ENCODE measurements around the gene INVS. TPM values are rescaled to one million over a fixed set of nuclear protein-coding genes. Genes with fewer than 3 reads are reported as not detected.
A peak's percentile ranks its signal among the peaks of the same experiment; 100 is the strongest.

The INVS gene
- 30.7 and 33.1 TPM in 2 replicates for total RNA-seq (2014; rRNA removed; shearing (Covaris generic))
- 36.7 and 38.5 TPM in 2 replicates for total RNA-seq (2022)
- percentile 85 among the genes with signal in this experiment for Bru-seq, nascent RNA
- BruChase-seq, experiment 1, labeled RNA remaining after a 6-hour chase = percentile 86 among the genes with signal in this experiment
- percentile 76 among the genes with signal in this experiment for BruChase-seq, experiment 2, labeled RNA remaining after a 2-hour chase
- long read RNA-seq, transcript INVS-202 (17 exons, 3,709 nt) = major isoform, 6 of 38 reads
- long read RNA-seq, partial matches to known transcripts = 2 of 38 reads
- long read RNA-seq, other reads (novel, unspliced or antisense) = 26 of 38 reads

- intact Hi-C loops (cut with micrococcal nuclease; ENCODE audit: unreplicated experiment) = loop anchor here (1.0 to 10.0 kb wide), 4 partner anchors 42 to 984 kb away; no protein-coding TSS in a partner anchor
- peak within 1 kb of the TSS; percentile 71 for H3K27ac ChIP-seq (ENCODE audit: low read depth, low read length, poor library complexity, severe bottlenecking)
- POLR2A ChIA-PET = interaction anchor here (1.4 to 7.7 kb wide), 4 partner anchors 9 to 60 kb away, joined by 3 to 108 read pairs (median 10); no protein-coding TSS in a partner anchor
- CTCF ChIA-PET (ENCODE audit: unreplicated experiment) = interaction anchor here (0.9 kb wide), 1 partner anchor 110 kb away, joined by 4 read pairs; no protein-coding TSS in a partner anchor
- H3K4me1 ChIP-seq (ENCODE audit: insufficient read depth, low read length, poor library complexity, severe bottlenecking) = peaks cover 34% of the 10 kb centered on the region
- H2AFZ ChIP-seq (ENCODE audit: low read length) = peak within 1 kb of the TSS; percentile 54; the same call in 1 of the 2 replicates
- H3K4me3 ChIP-seq (ENCODE audit: low read depth, low read length, poor library complexity, severe bottlenecking) = peak within 1 kb of the TSS; percentile 97
- no TSS peak for BruUV-seq (replicated peaks)
- TF ChIP-seq CTCF (conservative IDR thresholded peaks at IDR 0.05; ENCODE audit: low read length) (no peak), EZH2phosphoT487 (IDR thresholded peaks at IDR 0.05; ENCODE audit: borderline replicate concordance, low read depth, low read length) (no peak)
- peaks cover 9% of the 10 kb centered on the region for H4K20me1 ChIP-seq (ENCODE audit: insufficient read depth, low read length)
- peaks cover 16% of the 10 kb centered on the region for H3K36me3 ChIP-seq (ENCODE audit: insufficient read depth, low read length)
- peaks cover 65% of the 10 kb centered on the region for H3K79me2 ChIP-seq (ENCODE audit: insufficient read depth, low read depth, low read length)
- peak within 1 kb of the TSS; percentile 83 for H3K4me2 ChIP-seq (ENCODE audit: low read length)
- peak; percentile 99 for DNase-seq (ENCODE audit: low spot score)
- no peaks in the 10 kb centered on the region for H3K9me3 ChIP-seq (ENCODE audit: low read length)
- H3K9me2 ChIP-seq (ENCODE audit: insufficient read depth, low read length) = no peaks in the 10 kb centered on the region
Measured at GRCh38 chr9:100098887-100099721, at the start of gene INVS, which contains the start of gene ERP44. Gene INVS (plus strand): TSS chr9:100099243. CDS start chr9:100104522, 5,279 bp downstream. Gene ERP44 (minus strand): TSS chr9:100099000. CDS start chr9:100098840, 160 bp downstream.

GRCh38 chr9:100049551-100049950 lies 49.5 kb upstream of the INVS start:
- H3K4me1 ChIP-seq (ENCODE audit: insufficient read depth, low read length, poor library complexity, severe bottlenecking) = peaks cover 26% of the 10 kb centered on the region
- H2AFZ ChIP-seq (ENCODE audit: low read length) = no peak overlapping the region
- BruUV-seq (replicated peaks) = no TSS peak
- H3K27ac ChIP-seq (ENCODE audit: low read depth, low read length, poor library complexity, severe bottlenecking) = no peak overlapping the region
- intact Hi-C loops (cut with micrococcal nuclease; ENCODE audit: unreplicated experiment) = no loop called here
- H3K4me3 ChIP-seq (ENCODE audit: low read depth, low read length, poor library complexity, severe bottlenecking) = no peak overlapping the region
- H4K20me1 ChIP-seq (ENCODE audit: insufficient read depth, low read length) = no peaks in the 10 kb centered on the region
- H3K79me2 ChIP-seq (ENCODE audit: insufficient read depth, low read depth, low read length) = peaks cover 82% of the 10 kb centered on the region; the same call in 1 of the 2 replicates
- peaks cover 95% of the 10 kb centered on the region for H3K36me3 ChIP-seq (ENCODE audit: insufficient read depth, low read length)
- H3K9me2 ChIP-seq (ENCODE audit: insufficient read depth, low read length) = no peaks in the 10 kb centered on the region
- POLR2A ChIA-PET = interaction anchor here (0.5 to 0.7 kb wide), 3 partner anchors 26 to 224 kb away, joined by 3 to 6 read pairs (median 4); no protein-coding TSS in a partner anchor
- DNase-seq (ENCODE audit: low spot score) = no peak
- CTCF ChIA-PET (ENCODE audit: unreplicated experiment) = no interaction called here
- no peak overlapping the region for H3K4me2 ChIP-seq (ENCODE audit: low read length)
- H3K9me3 ChIP-seq (ENCODE audit: low read length) = peaks cover 17% of the 10 kb centered on the region; the same call in 1 of the 2 replicates
- TF ChIP-seq EZH2phosphoT487 (IDR thresholded peaks at IDR 0.05; ENCODE audit: borderline replicate concordance, low read depth, low read length) (no peak), CTCF (conservative IDR thresholded peaks at IDR 0.05; ENCODE audit: low read length) (no peak)

Data from OCI-LY7 (cell line).